Measurements from ENCODE around the gene MR1.

- TF ChIP-seq TAF1 (IDR thresholded peaks at IDR 0.05; ENCODE audit: borderline replicate concordance, low read depth, low read length) (no peak), POLR2A (IDR thresholded peaks at IDR 0.05; ENCODE audit: low read depth, low read length) (0 out of 2 replicates have a peak, but pooled peaks have one; percentile 15)
Measured at GRCh38 chr1:181100015-181100905, 66.5 kb downstream of the MR1 start.

Measured in GM12892 (cell line).